CD14-positive monocyte (primary cell): Measurements from ENCODE around the gene FOXP1. TPM values are rescaled to one million over a fixed set of nuclear protein-coding genes. Genes with fewer than 3 reads are reported as not detected.

ENCODE experiments used
- DNase-seq, 3 donors: peaks; one replicate each; pipeline ENCODE4 v3.0.0-alpha.2; 2011 to 2022
- H2AFZ ChIP-seq: 2 replicates; pipeline ENCODE4 v1.6.0; 2012; ENCODE audit warnings: mild to moderate bottlenecking, low read depth, low read length, inconsistent platforms; ENCODE audit not compliant: insufficient read depth, poor library complexity, severe bottlenecking
- H3K27ac ChIP-seq, 2 donors: 1 replicate in 1 of 2; 2 replicates in 1 of 2; pipeline ENCODE4 v1.5.1; 2012 to 2013; ENCODE audit warnings: low read length in 2 of 2, control low read depth in 1 of 2, inconsistent platforms in 1 of 2, low read depth in 1 of 2, mild to moderate bottlenecking in 1 of 2
- H3K27me3 ChIP-seq, 2 donors: one replicate each; pipeline versions ENCODE4 v1.6.0 to v1.6.1; 2011 to 2013; ENCODE audit warnings: low read length in 2 of 2; ENCODE audit not compliant: control insufficient read depth in 2 of 2, insufficient read depth in 2 of 2
- H3K36me3 ChIP-seq, 2 donors: replicated peaks in 1 of 2; 1 replicate in 1 of 2; 2 replicates in 1 of 2; pipeline versions ENCODE4 v1.5.1 to v1.6.1; 2012 to 2013; ENCODE audit warnings: low read length in 2 of 2, control low read depth in 1 of 2, inconsistent platforms in 1 of 2, mild to moderate bottlenecking in 1 of 2; ENCODE audit not compliant: insufficient read depth in 2 of 2, control insufficient read depth in 1 of 2
- H3K4me1 ChIP-seq, 2 donors: 1 replicate in 1 of 2; 2 replicates in 1 of 2; pipeline versions ENCODE4 v1.5.1 to v1.6.1; 2012 to 2013; ENCODE audit warnings: low read length in 2 of 2, control low read depth in 1 of 2, inconsistent platforms in 1 of 2, mild to moderate bottlenecking in 1 of 2, moderate library complexity in 1 of 2; ENCODE audit not compliant: insufficient read depth in 2 of 2, control insufficient read depth in 1 of 2
- H3K4me2 ChIP-seq: replicated peaks from 2 replicates; pipeline ENCODE3; 2012; ENCODE audit warnings: low read length, moderate library complexity, mild to moderate bottlenecking; ENCODE audit not compliant: poor library complexity, severe bottlenecking; ENCODE audit errors: extremely low read depth
- H3K4me3 ChIP-seq, 3 experiments: fragments of 200-600 bp in 1 of 3; sonication (generic) in 1 of 3; replicated peaks in 1 of 3; 1 replicate in 2 of 3; 2 replicates in 1 of 3; pipeline ENCODE4 v1.5.1; 2011 to 2013; ENCODE audit warnings: low read length in 3 of 3, mild to moderate bottlenecking in 3 of 3, control low read depth in 2 of 3, low read depth in 2 of 3, inconsistent platforms in 1 of 3, moderate library complexity in 1 of 3
- H3K79me2 ChIP-seq: 2 replicates; pipeline ENCODE4 v1.6.0; 2012; ENCODE audit warnings: mild to moderate bottlenecking, control low read depth, inconsistent platforms, low read length, moderate library complexity; ENCODE audit not compliant: insufficient read depth
- H3K9ac ChIP-seq: 2 replicates; pipeline ENCODE4 v1.6.0; 2017; ENCODE audit warnings: low read length, mild to moderate bottlenecking; ENCODE audit not compliant: insufficient read depth, poor library complexity, severe bottlenecking
- H3K9me3 ChIP-seq, 2 donors: replicated peaks in 1 of 2; 1 replicate in 1 of 2; 2 replicates in 1 of 2; pipeline versions ENCODE4 v1.5.1 to v1.6.1; 2012 to 2013; ENCODE audit warnings: low read length in 2 of 2, control low read depth in 1 of 2; ENCODE audit not compliant: control insufficient read depth in 1 of 2, insufficient read depth in 1 of 2
- H4K20me1 ChIP-seq: 2 replicates; pipeline ENCODE4 v1.6.0; 2012; ENCODE audit warnings: mild to moderate bottlenecking, low read length, control low read depth, moderate library complexity; ENCODE audit not compliant: insufficient read depth
- H3K27ac Mint-ChIP-seq, 7 donors: one replicate each; pipeline ENCODE4 v1.8.0; 2020; ENCODE audit warnings: mild to moderate bottlenecking in 7 of 7, mixed read lengths in 7 of 7, moderate library complexity in 6 of 7, inconsistent platforms in 2 of 7
- H3K27me3 Mint-ChIP-seq, 3 donors: one replicate each; pipeline ENCODE4 v1.8.0; 2021 to 2022; ENCODE audit warnings: low read depth in 3 of 3, mild to moderate bottlenecking in 3 of 3, mixed read lengths in 3 of 3, moderate library complexity in 3 of 3, inconsistent platforms in 1 of 3
- H3K36me3 Mint-ChIP-seq, 2 donors: one replicate each; pipeline ENCODE4 v1.8.0; 2020; ENCODE audit warnings: mixed read lengths in 2 of 2, inconsistent platforms in 1 of 2, mild to moderate bottlenecking in 1 of 2
- H3K4me1 Mint-ChIP-seq: one replicate; pipeline ENCODE4 v1.8.0; 2020; ENCODE audit warnings: mild to moderate bottlenecking, mixed read lengths
- H3K4me3 Mint-ChIP-seq, 2 donors: one replicate each; pipeline ENCODE4 v1.8.0; 2020; ENCODE audit warnings: mild to moderate bottlenecking in 2 of 2, mixed read lengths in 2 of 2, moderate library complexity in 1 of 2
- H3K9me3 Mint-ChIP-seq, 7 donors: one replicate each; pipeline ENCODE4 v1.8.0; 2020 to 2022; ENCODE audit warnings: mixed read lengths in 7 of 7, mild to moderate bottlenecking in 6 of 7, moderate library complexity in 6 of 7, inconsistent platforms in 2 of 7
- CTCF ChIP-seq: fragments of 200-600 bp; IDR thresholded peaks from one replicate; pipeline ENCODE4 v1.8.0; 2022; ENCODE audit warnings: antibody characterized with exemption, mild to moderate bottlenecking
- WGBS: methylation state at CpG from one replicate; pipeline ENCODE4 v1.1.5; 2013; ENCODE audit warnings: missing lambda C conversion rate; ENCODE audit not compliant: insufficient coverage; 5-methylcytosine and 5-hydroxymethylcytosine counted together
- intact Hi-C, 2 donors: fragments of 100-400 bp; cut with micrococcal nuclease; formaldehyde crosslinking; loops; one replicate each; pipeline versions ENCODE4 v1.15.0 to v1.15.1; 2023
- polyA plus RNA-seq, 3 donors: library from polyadenylated mRNA; depleted of rRNA in 1 of 3; unstranded in 2 of 3; stranded (reverse) in 1 of 3; fragments of 300-500 nt in 2 of 3; fragments of >200 nt in 1 of 3; fragmentation: Illumina TruSeq in 2 of 3; gene quantifications; 1 replicate in 2 of 3; 2 replicates in 1 of 3; pipeline ENCODE4 v1.2.3, GENCODE V29; 2012 to 2021

Gene FOXP1
- polyA plus RNA-seq, 3 donors = 25.7 to 42.6 (median 27.8) TPM

GRCh38 chr3:71006810-71007785 is 576.4 kb downstream of the FOXP1 start:
- peaks cover 5 to 12% of the 10 kb centered on the region in 2 donors for H3K36me3 Mint-ChIP-seq
- Histone ChIP-seq H3K4me3 (no peak overlapping the region), H4K20me1 (peaks cover 59% of the 10 kb centered on the region), H2AFZ (no peak overlapping the region), H3K9me3 (no peaks in the 10 kb centered on the region), H3K27me3 (no peaks in the 10 kb centered on the region), H3K79me2 (peaks cover 10% of the 10 kb centered on the region), H3K27ac (no peak overlapping the region), H3K4me2 (no peak overlapping the region), H3K36me3 (peaks cover 0 to 8% of the 10 kb centered on the region in 2 donors), H3K9ac (no peak overlapping the region), H3K4me1 (no peaks in the 10 kb centered on the region)
- WGBS = no CpG with 5 or more reads among the region's 9 CpGs
- H3K9me3 Mint-ChIP-seq = no peaks in the 10 kb centered on the region
- peaks cover 4% of the 10 kb centered on the region for H3K4me1 Mint-ChIP-seq
- no peak overlapping the region for H3K27ac Mint-ChIP-seq
- TF ChIP-seq CTCF = peak; percentile 62
- DNase-seq = peak in 2 of 3 donors; percentile 11 to 29
- no peaks in the 10 kb centered on the region for H3K27me3 Mint-ChIP-seq
- no peak overlapping the region for H3K4me3 Mint-ChIP-seq
- intact Hi-C loops = loop anchor here (5.0 to 10.0 kb wide), 3 partner anchors 55 to 578 kb away; partner anchors contain the start of gene FOXP1 (in 1 of the 2)

- Histone ChIP-seq H3K9me3 (no peaks in the 10 kb centered on the region), H3K27me3 (no peaks in the 10 kb centered on the region), H3K9ac (no peak overlapping the region), H4K20me1 (peaks cover 52% of the 10 kb centered on the region), H3K27ac (no peak overlapping the region), H3K4me2 (no peak overlapping the region), H3K4me1 (no peaks in the 10 kb centered on the region), H2AFZ (no peak overlapping the region), H3K79me2 (peaks cover 5% of the 10 kb centered on the region), H3K4me3 (no peak overlapping the region), H3K36me3 (peaks cover 0 to 8% of the 10 kb centered on the region in 2 donors)
- no peaks in the 10 kb centered on the region for H3K4me1 Mint-ChIP-seq
- intact Hi-C loops = loop anchor here (5.0 to 10.0 kb wide), 3 partner anchors 56 to 579 kb away; partner anchors contain the start of gene FOXP1 (in 1 of the 2)
- H3K36me3 Mint-ChIP-seq = peaks cover 3 to 15% of the 10 kb centered on the region in 2 donors
- TF ChIP-seq CTCF = no peak
- H3K4me3 Mint-ChIP-seq = no peak overlapping the region
- no peaks in the 10 kb centered on the region for H3K27me3 Mint-ChIP-seq
- DNase-seq = no peak
- no peak overlapping the region for H3K27ac Mint-ChIP-seq
- no peaks in the 10 kb centered on the region for H3K9me3 Mint-ChIP-seq
- WGBS = 100% methylated on average over 2 of the region's 10 CpGs
Observed at GRCh38 chr3:71005702-71006321, 577.7 kb downstream of the FOXP1 start.
